Coronary artery (tissue), 2 donors: ENCODE results near the gene XPNPEP1.

Source experiments
- DNase-seq: peaks from one replicate; pipeline ENCODE4 v3.0.0-alpha.2; 2017; ENCODE audit warnings: low spot score
- H3K27ac ChIP-seq, 2 donors: fragments of 200-600 bp; sonication (generic); one replicate each; pipeline ENCODE4 v1.5.1; 2016 to 2019
- H3K4me3 ChIP-seq: fragments of 200-600 bp; sonication (generic); 2 replicates; pipeline ENCODE4 v1.5.1; 2016; ENCODE audit warnings: mild to moderate bottlenecking, moderate library complexity
- CTCF ChIP-seq: fragments of 200-600 bp; sonication (generic); IDR thresholded peaks from one replicate; pipeline ENCODE4 v1.5.1; 2019; ENCODE audit warnings: antibody characterized with exemption

The XPNPEP1 gene

DNA sequence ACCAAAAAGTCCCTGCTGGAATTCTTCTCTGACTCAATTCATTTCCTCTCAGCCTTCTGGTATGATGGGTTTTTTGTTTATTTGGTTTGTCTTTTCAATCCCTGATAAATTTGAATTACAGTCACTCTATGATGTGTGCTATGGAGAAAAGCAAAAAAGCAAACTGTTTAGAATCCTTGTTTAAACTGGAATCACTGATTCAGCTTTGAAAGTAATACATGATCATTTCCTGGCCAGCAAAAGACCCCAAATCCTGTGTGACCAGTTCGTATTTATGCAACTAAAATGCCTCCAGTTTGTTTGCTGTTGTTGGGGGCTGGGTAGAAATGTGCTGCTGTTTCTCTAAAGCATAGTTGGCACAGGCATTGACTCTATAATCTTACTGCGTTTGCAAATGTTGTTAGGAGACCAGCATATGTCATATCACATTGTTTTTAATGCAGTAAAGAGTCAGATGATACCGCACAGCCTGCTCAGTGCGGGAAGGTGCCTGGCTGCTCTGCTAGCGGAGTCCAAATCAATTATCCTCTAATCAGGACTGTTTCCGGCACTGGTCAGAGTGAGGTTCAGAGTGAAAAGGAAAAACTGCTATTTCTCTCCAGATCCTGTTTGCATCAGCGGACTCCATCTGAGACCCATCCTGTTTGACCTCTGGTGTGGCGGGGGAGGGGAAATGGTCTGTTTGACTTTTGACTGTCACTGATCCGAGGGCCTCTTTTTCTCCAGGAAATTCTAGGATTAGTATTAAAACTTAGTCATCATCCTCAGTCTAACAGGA, 43.8 kb upstream of the XPNPEP1 start:
- DNase-seq: no peak
- H3K27ac ChIP-seq: peak overlapping the region in 1 of 2 donors; percentile 40
- TF ChIP-seq CTCF: no peak
- no peak overlapping the region for H3K4me3 ChIP-seq

DNA sequence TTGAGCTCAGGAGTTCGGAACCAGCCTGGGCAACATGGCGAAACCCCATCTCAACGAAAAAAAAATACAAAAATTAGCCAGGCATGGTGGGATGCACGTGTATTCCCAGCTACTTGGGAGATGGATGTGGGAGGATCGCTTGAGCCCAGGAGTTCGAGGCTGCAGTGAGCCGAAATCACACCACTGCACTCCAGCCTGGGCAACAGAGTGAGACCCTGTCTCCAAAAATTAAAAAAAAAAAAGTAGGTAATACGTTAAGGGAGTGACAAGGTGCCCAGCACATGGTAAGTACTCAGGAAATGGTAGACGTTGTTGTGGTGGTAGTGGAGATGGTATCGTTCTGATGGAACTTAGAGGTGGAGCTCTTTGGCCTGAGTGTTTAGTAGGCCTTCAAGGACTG, 41.0 kb upstream of the XPNPEP1 start:
- Histone ChIP-seq H3K4me3 (no peak overlapping the region), H3K27ac (no peak overlapping the region)
- no peak for TF ChIP-seq CTCF
- DNase-seq: no peak

- no peak overlapping the region for H3K4me3 ChIP-seq
- no peak overlapping the region for H3K27ac ChIP-seq
- no peak for TF ChIP-seq CTCF
- no peak for DNase-seq
Observed at GRCh38 chr10:109963439-109963838, 40.1 kb upstream of the XPNPEP1 start.

GRCh38 chr10:109962247-109962646, 38.9 kb upstream of the XPNPEP1 start:
- no peak for TF ChIP-seq CTCF
- Histone ChIP-seq H3K27ac (peak overlapping the region; percentile 30 to 36), H3K4me3 (no peak overlapping the region)
- no peak for DNase-seq

- TF ChIP-seq CTCF: no peak
- DNase-seq: no peak
- no peak overlapping the region for H3K4me3 ChIP-seq
- H3K27ac ChIP-seq: peak overlapping the region in 1 of 2 donors; percentile 12
Observed at GRCh38 chr10:109961174-109962001, 38.1 kb upstream of the XPNPEP1 start.

- Histone ChIP-seq H3K4me3 (no peak overlapping the region), H3K27ac (peak overlapping the region in 1 of 2 donors; percentile 12)
- no peak for DNase-seq
- TF ChIP-seq CTCF: no peak
Observed at GRCh38 chr10:109960682-109961081, 37.4 kb upstream of the XPNPEP1 start.
